ENCODE measurements around the gene SNCG.

SNCG gene

GRCh38 chr10:86963341-86963919, 5.0 kb downstream of the SNCG start:
- DNase-seq (ENCODE audit: low spot score), result no peak
- TF ChIP-seq CTCF (IDR thresholded peaks at IDR 0.05; ENCODE audit: extremely low read depth, missing control alignments), result no peak

GRCh38 chr10:86964061-86964846, 5.9 kb downstream of the SNCG start:
- DNase-seq (ENCODE audit: low spot score), result no peak
- TF ChIP-seq CTCF (IDR thresholded peaks at IDR 0.05; ENCODE audit: extremely low read depth, missing control alignments), result no peak

GRCh38 chr10:86964847-86965190, 6.4 kb downstream of the SNCG start:
- no peak for DNase-seq (ENCODE audit: low spot score)
- TF ChIP-seq CTCF (IDR thresholded peaks at IDR 0.05; ENCODE audit: extremely low read depth, missing control alignments), result no peak

GRCh38 chr10:86965986-86966654, 7.7 kb downstream of the SNCG start:
- no peak for DNase-seq (ENCODE audit: low spot score)
- no peak for TF ChIP-seq CTCF (IDR thresholded peaks at IDR 0.05; ENCODE audit: extremely low read depth, missing control alignments)

GRCh38 chr10:86967481-86967941, 9.1 kb downstream of the SNCG start:
- TF ChIP-seq CTCF (IDR thresholded peaks at IDR 0.05; ENCODE audit: extremely low read depth, missing control alignments), result no peak

GRCh38 chr10:86968271-86968993, 10.0 kb downstream of the SNCG start, which contains the start of gene ADIRF:
ADIRF (plus strand) TSS chr10:86968482; CDS start chr10:86968545, 63 bp downstream.
- TF ChIP-seq CTCF (IDR thresholded peaks at IDR 0.05; ENCODE audit: extremely low read depth, missing control alignments), result no peak
- peak; percentile 19 for DNase-seq (ENCODE audit: low spot score)

More at GRCh38 chr10:86967481-86967941, 9.1 kb downstream of the SNCG start:
- DNase-seq (ENCODE audit: low spot score), result no peak
